Mesendoderm (in vitro differentiated cells): Measurements from ENCODE around the gene PLOD3.
"Not testable (repeated sequence)": the region's sequence is repeated elsewhere in the genome, so short reads cannot be mapped to it uniquely, and the experiment has no call there.

Experiments
- DNase-seq: peaks from one replicate; pipeline ENCODE4 v3.0.0; 2013
- H2AK5ac ChIP-seq: 2 replicates; pipeline ENCODE4 v1.6.1; 2013; ENCODE audit warnings: low read length, inconsistent platforms
- H2BK120ac ChIP-seq: 2 replicates; pipeline ENCODE4 v1.6.1; 2013; ENCODE audit warnings: low read depth, mild to moderate bottlenecking, low read length, moderate library complexity, mixed read lengths
- H2BK15ac ChIP-seq: replicated peaks from 2 replicates; pipeline ENCODE4 v1.6.1; 2013; ENCODE audit warnings: low read depth, mild to moderate bottlenecking, moderate library complexity
- H2BK5ac ChIP-seq: 2 replicates; pipeline ENCODE4 v1.6.1; 2013; ENCODE audit warnings: low read length, inconsistent platforms
- H3K18ac ChIP-seq: 2 replicates; pipeline ENCODE4 v1.6.1; 2013; ENCODE audit warnings: mild to moderate bottlenecking, low read length, mixed read lengths
- H3K23ac ChIP-seq: one replicate; pipeline ENCODE4 v1.6.1; 2013; ENCODE audit warnings: low read length
- H3K27ac ChIP-seq: 2 replicates; pipeline ENCODE4 v1.5.1; 2013; ENCODE audit warnings: low read depth, mild to moderate bottlenecking, inconsistent platforms, low read length, moderate library complexity
- H3K27me3 ChIP-seq: 2 replicates; pipeline ENCODE4 v1.6.1; 2013; ENCODE audit warnings: low read length, control low read depth, mild to moderate bottlenecking, inconsistent platforms; ENCODE audit not compliant: insufficient read depth, poor library complexity
- H3K36me3 ChIP-seq: 2 replicates; pipeline ENCODE4 v1.6.1; 2013; ENCODE audit warnings: low read length, inconsistent platforms; ENCODE audit not compliant: control insufficient read depth, insufficient read depth
- H3K4ac ChIP-seq: one replicate; pipeline ENCODE4 v1.6.1; 2013; ENCODE audit warnings: low read depth, mild to moderate bottlenecking, low read length, moderate library complexity
- H3K4me1 ChIP-seq: 2 replicates; pipeline ENCODE4 v1.6.1; 2013; ENCODE audit warnings: low read depth, low read length, inconsistent platforms; ENCODE audit not compliant: control insufficient read depth
- H3K4me2 ChIP-seq: 2 replicates; pipeline ENCODE4 v1.6.1; 2013; ENCODE audit warnings: low read length
- H3K4me3 ChIP-seq: 2 replicates; pipeline ENCODE4 v1.5.1; 2013; ENCODE audit warnings: mild to moderate bottlenecking, low read length
- H3K56ac ChIP-seq: one replicate; pipeline ENCODE4 v1.6.1; 2013; ENCODE audit warnings: low read length
- H3K79me1 ChIP-seq: 2 replicates; pipeline ENCODE4 v1.6.1; 2013; ENCODE audit warnings: low read length, inconsistent platforms
- H3K79me2 ChIP-seq: 2 replicates; pipeline ENCODE4 v1.6.1; 2013; ENCODE audit warnings: mild to moderate bottlenecking, low read length; ENCODE audit not compliant: control insufficient read depth, insufficient read depth
- H3K9ac ChIP-seq: 2 replicates; pipeline ENCODE4 v1.6.1; 2013; ENCODE audit warnings: low read length, inconsistent platforms
- H4K5ac ChIP-seq: one replicate; pipeline ENCODE4 v1.6.1; 2013; ENCODE audit warnings: low read length
- H4K8ac ChIP-seq: one replicate; pipeline ENCODE4 v1.6.1; 2013; ENCODE audit warnings: low read depth, mild to moderate bottlenecking, control low read depth, low read length, moderate library complexity
- WGBS: extraction: QIAGEN DNeasy Blood & Tissue Kit; methylation state at CpG from one replicate; pipeline ENCODE4 v1.1.7; 2013; ENCODE audit warnings: low lambda C conversion rate, missing lambda C conversion rate; ENCODE audit not compliant: insufficient coverage; ENCODE audit errors: extremely low coverage; 5-methylcytosine and 5-hydroxymethylcytosine counted together

The PLOD3 gene

GRCh38 chr7:101205901-101206664 is 11.3 kb downstream of the PLOD3 start:
- Histone ChIP-seq H3K18ac (no peak overlapping the region), H3K9ac (no peak overlapping the region), H3K56ac (no peak overlapping the region), H3K4me3 (no peak overlapping the region), H3K36me3 (peaks cover 1% of the 10 kb centered on the region), H3K27ac (no peak overlapping the region), H4K8ac (no peak overlapping the region), H3K27me3 (no peaks in the 10 kb centered on the region), H2AK5ac (no peak overlapping the region), H4K5ac (no peak overlapping the region), H3K4me2 (no peak overlapping the region), H3K23ac (no peak overlapping the region), H3K79me1 (no peaks in the 10 kb centered on the region), H3K79me2 (no peaks in the 10 kb centered on the region), H2BK15ac (no peak overlapping the region), H2BK120ac (no peak overlapping the region), H3K4me1 (no peaks in the 10 kb centered on the region), H3K4ac (no peak overlapping the region), H2BK5ac (no peak overlapping the region)
- WGBS, result no CpG with 5 or more reads among the region's 32 CpGs
- no peak for DNase-seq

- H3K4ac ChIP-seq, H3K56ac ChIP-seq, DNase-seq, H3K4me2 ChIP-seq, H3K27ac ChIP-seq, H3K79me1 ChIP-seq, H3K27me3 ChIP-seq, H2AK5ac ChIP-seq, H2BK5ac ChIP-seq, H3K4me1 ChIP-seq, H4K5ac ChIP-seq, H3K4me3 ChIP-seq, H3K36me3 ChIP-seq, H2BK15ac ChIP-seq, H3K18ac ChIP-seq, H3K9ac ChIP-seq, H3K79me2 ChIP-seq, H3K23ac ChIP-seq, H4K8ac ChIP-seq, H2BK120ac ChIP-seq: not testable (repeated sequence)
- no CpG with 5 or more reads among the region's 22 CpGs for WGBS
These were observed 13.3 kb downstream of the PLOD3 start for GRCh38 chr7:101203740-101204738.

GRCh38 chr7:101202603-101202918 is 14.8 kb downstream of the PLOD3 start:
- Histone ChIP-seq H3K4me2 (no peak overlapping the region), H3K27me3 (no peaks in the 10 kb centered on the region), H2BK15ac (no peak overlapping the region), H3K56ac (no peak overlapping the region), H4K5ac (no peak overlapping the region), H3K23ac (no peak overlapping the region), H3K4ac (no peak overlapping the region), H3K4me1 (no peaks in the 10 kb centered on the region), H4K8ac (no peak overlapping the region), H3K79me2 (no peaks in the 10 kb centered on the region), H2BK120ac (no peak overlapping the region), H3K79me1 (no peaks in the 10 kb centered on the region), H3K9ac (no peak overlapping the region), H2AK5ac (no peak overlapping the region), H3K27ac (no peak overlapping the region), H3K4me3 (no peak overlapping the region), H3K36me3 (no peaks in the 10 kb centered on the region), H2BK5ac (no peak overlapping the region), H3K18ac (no peak overlapping the region)
- WGBS, result no CpG with 5 or more reads among the region's 5 CpGs
- no peak for DNase-seq

GRCh38 chr7:101201695-101202602 is 15.4 kb downstream of the PLOD3 start:
- Histone ChIP-seq H3K4me1 (no peaks in the 10 kb centered on the region), H3K18ac (no peak overlapping the region), H3K27ac (no peak overlapping the region), H2BK15ac (no peak overlapping the region), H3K23ac (no peak overlapping the region), H3K9ac (peak overlapping the region; percentile 61), H3K4me2 (peak overlapping the region; percentile 58), H3K79me2 (no peaks in the 10 kb centered on the region), H2AK5ac (no peak overlapping the region), H3K36me3 (no peaks in the 10 kb centered on the region), H4K5ac (no peak overlapping the region), H4K8ac (no peak overlapping the region), H2BK120ac (peak overlapping the region; percentile 7), H3K4ac (no peak overlapping the region), H3K27me3 (no peaks in the 10 kb centered on the region), H3K79me1 (no peaks in the 10 kb centered on the region), H3K4me3 (peak overlapping the region; percentile 23), H3K56ac (peak overlapping the region; percentile 78), H2BK5ac (no peak overlapping the region)
- WGBS, result no CpG with 5 or more reads among the region's 75 CpGs
- no peak for DNase-seq

GRCh38 chr7:101200862-101201599 is 16.4 kb downstream of the PLOD3 start, which contains the start of gene MOGAT3:
TSS of gene MOGAT3 (minus strand) at chr7:101201036. CDS start at chr7:101200854, 182 bp downstream.
- WGBS, result no CpG with 5 or more reads among the region's 21 CpGs
- Histone ChIP-seq H4K8ac (no peak within 1 kb of the TSS), H3K27me3 (no peaks in the 10 kb centered on the region), H2BK15ac (no peak within 1 kb of the TSS), H3K9ac (peak within 1 kb of the TSS; percentile 61), H3K23ac (no peak within 1 kb of the TSS), H2AK5ac (no peak within 1 kb of the TSS), H3K56ac (peak within 1 kb of the TSS; percentile 78), H3K4me1 (no peaks in the 10 kb centered on the region), H3K27ac (no peak within 1 kb of the TSS), H3K4ac (no peak within 1 kb of the TSS), H3K36me3 (no peaks in the 10 kb centered on the region), H2BK120ac (peak within 1 kb of the TSS; percentile 7), H3K79me2 (no peaks in the 10 kb centered on the region), H3K4me2 (peak within 1 kb of the TSS; percentile 58), H3K79me1 (no peaks in the 10 kb centered on the region), H3K4me3 (peak within 1 kb of the TSS; percentile 23), H3K18ac (no peak within 1 kb of the TSS), H4K5ac (no peak within 1 kb of the TSS), H2BK5ac (no peak within 1 kb of the TSS)
- no peak for DNase-seq
